SIG-M5 (cell line): ENCODE measurements around the gene SGK1.

Experiments
- DNase-seq: peaks from one replicate; lab custom pipeline; 2025; lab: John Stamatoyannopoulos, UW

The SGK1 gene

DNA sequence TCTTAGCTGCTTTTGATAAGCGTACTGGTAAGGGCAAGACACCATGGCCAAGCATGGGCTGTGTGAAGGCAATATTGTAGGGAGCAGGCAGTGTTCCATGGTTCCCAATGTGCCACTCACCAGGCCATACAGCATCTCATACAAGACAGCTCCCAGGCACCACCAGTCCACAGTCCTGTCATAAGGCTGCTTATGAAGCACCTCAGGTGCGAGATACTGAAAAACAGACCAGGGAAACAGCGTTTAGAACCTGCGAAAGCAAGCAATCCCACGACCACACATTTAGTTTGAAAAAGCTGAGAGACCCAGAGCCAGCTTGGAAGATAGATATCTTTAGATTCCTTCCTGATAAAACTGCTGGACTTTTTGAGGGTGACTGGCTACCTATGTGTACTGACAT lies 146.4 kb downstream of the SGK1 start:
- DNase-seq: no peak

DNA sequence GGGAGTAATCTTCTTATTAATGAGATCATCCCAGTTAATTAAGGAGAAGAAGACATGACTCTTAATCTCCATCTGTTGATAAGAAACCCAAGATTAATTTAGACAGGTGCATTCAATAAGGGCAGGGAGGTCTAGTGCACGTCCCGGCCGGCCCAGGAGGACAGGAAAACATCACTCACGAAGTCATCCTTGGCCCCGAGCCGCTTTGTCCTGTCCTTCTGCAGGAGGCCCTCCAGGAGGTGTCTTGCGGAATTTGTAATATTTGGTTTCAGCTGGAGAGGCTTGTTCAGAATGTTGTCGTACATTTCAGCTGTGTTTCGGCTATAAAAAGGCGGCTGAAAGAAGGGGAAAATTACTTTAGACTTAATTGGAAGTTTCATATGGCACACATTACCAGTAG lies 147.1 kb downstream of the SGK1 start:
- no peak for DNase-seq

DNA sequence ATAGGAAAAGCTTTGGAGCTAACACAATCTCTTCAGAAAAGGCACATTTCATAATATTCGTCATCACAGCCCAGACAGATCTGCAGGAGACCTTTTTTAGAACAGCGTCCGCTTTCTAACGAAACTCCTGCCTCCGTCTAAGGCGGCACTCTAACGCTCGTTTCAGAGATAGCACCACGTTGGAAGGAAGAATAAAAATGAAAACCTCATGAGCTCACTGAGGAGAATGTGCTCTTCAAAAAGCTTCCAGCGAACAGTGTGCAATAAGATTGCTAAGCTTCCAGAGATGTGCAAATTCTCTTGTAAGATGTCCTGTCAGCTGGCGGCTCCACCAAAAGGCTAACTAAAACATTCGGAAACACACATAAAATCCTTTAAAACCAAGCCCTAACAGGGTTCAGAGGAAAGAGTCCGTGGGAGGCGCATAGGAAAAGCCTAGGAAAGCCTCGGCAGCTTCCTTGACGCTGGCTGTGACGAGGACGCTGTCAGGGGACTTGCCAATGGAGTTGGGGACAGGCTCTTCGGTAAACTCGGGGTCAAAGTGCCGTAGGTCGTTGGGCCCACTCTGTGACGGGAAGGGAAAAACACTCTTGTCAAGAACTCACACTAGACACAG lies 147.9 kb downstream of the SGK1 start:
- no peak for DNase-seq

DNA sequence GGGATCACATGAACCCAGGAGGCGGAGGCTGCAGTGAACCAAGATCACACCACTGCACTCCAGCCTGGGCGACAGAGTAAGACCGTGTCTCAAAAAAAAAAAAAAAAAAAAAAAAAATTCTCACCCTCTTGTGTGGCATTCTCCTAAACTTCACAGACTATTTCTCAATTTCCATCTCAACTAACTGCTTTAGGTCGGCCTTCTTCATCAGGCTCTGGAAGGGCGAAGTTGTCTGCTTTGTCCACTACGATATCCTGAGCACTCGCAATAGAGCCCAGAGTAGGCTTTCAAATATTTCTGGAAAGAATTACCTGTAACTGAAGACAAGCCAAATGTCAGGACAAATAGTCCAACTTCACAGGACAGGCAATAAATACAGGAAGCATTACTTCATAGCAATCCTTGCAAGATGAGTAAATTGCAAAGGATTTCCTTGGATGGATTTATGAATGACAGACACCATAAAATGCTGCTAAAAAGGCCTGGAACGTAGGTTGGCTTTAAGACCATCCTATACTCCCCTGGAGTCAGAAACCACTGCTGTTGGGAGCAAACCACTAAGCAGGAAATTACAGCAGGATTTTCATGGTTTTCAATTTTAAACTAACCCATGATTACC lies 149.2 kb downstream of the SGK1 start:
- DNase-seq: no peak

DNA sequence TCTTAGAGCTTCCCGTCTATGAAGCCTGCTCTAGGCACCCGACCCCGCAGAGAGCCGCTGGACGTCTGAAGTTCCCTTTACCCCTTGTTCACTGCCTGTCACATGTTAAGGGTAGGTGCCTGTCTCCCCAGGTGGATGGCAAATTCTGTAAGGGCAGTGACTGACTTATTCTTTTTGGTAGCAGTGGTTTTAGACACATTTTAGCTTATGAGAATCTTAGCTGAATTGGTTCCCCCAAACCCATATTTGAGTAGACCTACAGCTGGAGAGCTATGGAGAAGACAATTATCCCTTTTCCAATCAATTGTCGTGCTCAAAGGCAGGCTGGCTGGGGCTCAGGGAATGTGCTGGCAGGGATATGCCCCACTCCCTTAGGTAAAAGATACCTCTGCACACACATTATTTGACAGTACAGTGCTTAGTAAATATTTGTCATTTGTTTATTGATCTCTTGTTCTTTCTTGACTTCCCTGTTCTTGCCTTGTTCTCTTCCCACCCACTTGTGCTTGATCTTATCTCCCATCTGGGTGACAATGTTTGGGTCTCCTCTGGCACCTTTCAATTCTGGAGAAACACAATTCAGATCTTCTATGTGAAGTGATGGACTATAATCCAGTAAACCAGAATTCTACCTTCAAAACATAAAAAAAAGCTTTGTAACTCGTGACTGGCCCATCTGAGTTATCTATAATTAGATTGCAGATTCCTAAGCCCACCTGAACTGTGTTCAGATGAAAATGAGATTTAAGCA lies 151.2 kb downstream of the SGK1 start:
- DNase-seq: no peak

DNA sequence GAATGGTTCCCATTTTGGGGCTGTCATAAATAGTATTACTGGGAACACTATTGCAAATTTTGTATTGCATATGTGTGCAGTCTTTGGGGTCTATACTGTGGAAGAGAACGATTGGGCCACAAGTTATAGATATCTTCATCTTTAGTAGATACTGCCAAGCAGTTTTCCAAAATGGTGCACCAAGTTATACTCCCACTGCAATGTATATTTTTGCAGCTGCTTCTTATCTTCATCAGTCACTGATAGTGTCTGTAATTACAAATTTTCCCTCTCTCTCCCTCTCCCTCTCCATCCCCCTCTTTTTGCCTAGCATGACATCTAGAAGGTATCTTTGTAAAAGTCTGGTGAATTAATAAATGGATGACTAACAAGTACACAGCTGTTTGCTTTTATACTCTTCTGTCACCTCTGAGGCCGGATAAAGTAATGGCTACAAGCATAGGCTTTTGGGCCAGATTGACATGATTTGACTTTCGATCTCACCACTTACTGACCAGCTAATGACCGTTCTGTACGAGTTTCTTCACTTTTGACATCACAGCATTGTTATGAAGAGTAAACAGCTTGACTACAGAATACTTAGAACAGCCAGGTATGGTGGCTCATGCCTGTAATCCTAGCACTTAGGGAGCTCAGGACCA lies 152.2 kb downstream of the SGK1 start:
- no peak for DNase-seq

DNA sequence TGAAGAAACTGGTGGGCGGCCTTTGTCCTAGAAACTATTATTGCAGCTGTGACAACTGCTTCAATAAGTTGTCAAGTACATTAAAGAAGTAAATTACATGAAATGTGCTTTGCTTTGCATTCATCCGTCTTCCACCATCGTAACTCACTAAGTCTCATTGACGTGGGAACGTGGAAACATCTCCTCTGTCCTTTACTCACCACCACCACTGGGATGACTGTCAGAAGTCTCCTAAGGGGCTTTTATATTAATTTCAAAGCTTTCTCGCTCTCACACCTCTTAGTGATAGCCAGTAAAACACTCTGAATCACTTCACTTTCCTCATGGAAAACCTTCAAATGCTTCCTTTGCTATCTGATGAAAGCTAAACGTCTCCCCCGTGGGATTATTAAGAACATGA lies 153.6 kb downstream of the SGK1 start:
- no peak for DNase-seq

DNA sequence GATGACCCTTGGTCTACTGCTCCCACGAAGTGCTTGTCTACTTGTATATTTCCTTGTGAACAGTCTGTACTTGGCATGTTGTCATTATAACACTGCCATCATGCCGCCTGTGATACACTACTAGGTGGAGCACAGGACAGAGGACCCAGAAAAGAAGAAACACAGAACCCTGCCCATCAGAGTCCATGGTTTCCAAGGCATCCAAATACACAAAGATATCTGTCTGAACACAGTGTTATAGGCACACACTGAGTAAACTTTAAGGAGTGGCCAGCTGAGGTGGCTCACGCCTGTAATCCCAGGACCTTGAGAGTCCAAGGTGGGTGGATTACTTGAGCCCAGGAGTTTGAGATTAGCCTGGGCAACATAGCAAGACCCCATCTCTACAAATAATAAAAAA lies 155.0 kb downstream of the SGK1 start:
- no peak for DNase-seq

DNA sequence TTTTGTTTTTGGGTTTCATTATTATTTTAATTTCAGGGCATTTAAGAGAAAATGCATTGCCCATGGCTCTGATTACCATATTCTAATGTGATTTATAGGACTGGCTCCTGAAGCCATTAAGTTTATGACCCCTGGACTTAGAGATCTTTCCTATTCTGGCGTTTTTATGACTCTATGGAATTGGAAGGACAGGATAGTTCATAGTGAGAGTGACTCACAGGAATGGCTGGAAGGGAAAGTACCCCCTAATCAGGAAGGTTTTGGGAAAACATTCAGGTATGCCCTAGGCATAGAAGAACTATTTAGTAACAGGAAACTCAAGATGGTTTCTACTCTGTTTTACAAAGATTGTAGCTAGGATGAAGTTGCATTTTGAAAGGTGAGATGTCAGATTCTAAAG lies 156.9 kb downstream of the SGK1 start:
- no peak for DNase-seq

DNA sequence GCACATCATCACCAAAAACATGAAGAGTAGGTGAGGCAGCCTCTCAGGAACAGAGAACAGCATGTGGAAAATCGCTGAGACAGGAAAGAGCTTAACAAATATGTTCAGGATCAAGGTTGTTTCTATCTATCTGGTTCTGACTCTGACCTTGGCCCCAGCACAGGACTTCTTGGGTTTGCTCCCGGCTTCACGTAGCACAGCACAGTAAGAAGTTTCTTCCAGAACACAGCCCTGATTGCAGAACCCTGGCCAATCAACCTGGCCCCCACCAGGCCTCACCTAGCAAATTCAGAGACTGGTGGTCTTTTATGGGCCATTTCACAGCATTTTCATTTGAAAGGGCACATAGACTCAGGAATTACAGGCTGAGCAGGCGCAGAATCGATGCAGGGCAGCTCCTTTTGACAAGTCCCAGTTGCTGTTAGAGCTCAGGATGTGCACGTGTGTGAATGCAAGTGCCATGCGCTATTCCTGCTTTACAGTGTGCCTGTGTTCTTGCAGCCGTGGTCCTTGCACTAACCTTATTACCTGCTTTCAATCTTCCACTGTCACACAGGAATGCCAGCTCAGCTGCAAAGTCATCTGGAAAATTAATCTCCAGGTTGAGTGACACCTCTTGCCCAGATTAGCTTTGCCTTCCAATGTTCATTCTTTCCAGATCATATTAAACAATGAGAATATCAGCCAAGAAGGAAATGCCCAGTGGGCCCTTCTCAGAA lies 165.0 kb downstream of the SGK1 start:
- DNase-seq: no peak

DNA sequence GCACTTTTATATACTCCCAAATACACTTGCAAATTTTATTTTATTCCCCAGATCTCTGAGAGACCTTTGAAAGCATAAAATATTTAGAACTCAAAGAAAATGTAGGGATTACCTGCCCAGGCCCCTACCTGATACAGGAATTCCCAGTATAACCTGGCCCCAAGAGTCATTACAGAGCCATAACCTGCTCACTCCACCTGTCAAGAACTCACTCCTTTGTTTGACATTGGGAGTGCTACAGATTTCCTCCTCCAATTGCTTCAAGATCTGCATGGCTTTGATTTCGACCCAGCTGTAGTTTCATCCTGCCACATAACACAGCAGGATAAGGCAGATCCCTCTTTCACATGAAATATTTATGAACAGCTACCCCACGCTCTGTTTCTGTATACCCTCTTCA lies 169.3 kb downstream of the SGK1 start:
- DNase-seq: no peak

DNA sequence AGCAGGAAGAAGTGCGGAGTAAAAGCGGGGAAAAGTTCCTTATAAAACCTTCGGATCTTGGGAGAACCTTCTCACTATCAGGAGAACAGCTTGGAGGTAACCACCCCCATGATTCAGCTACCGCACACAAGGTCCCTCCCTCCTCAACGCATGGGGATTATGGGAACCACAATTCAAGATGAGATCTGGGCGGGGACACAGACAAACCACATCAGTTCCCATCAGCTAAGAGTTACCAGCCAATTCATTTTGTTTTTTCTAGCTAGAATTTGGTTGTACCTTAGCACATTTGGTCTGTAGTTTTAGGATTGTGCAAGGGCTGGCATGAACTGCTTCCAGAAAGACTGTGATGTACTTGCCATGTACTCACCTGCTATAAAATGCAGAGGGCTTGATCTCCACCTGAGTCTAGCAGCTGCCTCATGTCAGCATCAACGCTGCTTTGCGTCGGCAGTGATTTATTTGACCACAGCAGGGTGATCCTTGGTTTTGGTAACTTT lies 170.8 kb downstream of the SGK1 start:
- no peak for DNase-seq

DNA sequence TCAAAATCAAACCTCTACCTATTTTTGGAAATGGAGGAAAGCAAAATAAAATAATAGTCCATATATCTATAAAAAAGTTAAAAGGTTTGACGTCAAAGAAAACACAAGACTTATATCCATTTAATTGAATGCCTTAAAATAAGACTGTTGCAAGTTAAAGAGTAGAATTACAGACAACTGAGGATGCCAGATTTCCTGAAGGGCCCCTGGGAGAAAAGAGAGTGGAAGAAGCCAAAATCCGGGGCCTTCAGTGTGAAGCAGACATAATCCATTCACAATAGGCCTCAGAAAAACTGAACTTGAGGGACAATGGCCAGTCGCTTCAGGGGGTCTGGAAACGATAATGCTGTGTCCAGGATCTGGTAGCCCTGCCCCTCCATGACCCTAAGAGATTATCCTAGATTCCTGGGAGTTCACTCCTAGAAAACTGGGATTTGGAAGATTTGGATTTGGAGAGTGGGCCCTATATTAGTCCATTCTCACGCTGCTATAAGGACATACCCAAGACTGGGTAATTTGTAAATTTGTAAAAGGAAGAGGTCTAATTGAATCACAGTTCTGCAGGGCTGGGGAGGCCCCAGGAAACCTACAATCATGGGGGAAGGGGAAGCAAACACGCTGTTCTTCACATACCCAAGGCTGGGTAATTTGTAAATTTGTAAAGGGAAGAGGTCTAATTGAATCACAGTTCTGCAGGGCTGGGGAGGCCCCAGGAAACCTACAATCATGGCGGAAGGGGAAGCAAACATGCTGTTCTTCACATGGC lies 171.5 kb downstream of the SGK1 start:
- DNase-seq: no peak

DNA sequence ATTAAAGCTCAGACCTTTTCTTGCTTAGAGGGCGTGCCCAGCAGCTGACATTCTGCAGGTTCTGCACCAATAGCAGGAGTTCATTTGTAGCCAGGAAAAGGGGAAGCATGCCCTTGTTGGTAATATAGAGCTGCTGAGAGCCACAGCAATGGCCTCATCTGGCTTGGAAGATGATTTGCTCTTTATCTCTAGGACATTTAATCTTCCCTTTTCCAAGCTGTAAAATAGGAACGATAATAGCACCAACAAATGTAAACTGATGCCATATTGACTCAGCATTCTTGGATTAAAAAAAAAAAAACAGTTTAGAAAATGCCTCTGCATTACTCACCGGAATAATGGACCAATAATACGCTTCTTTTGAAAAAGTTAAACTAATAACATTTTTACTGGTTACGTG lies 172.1 kb downstream of the SGK1 start:
- DNase-seq: no peak

DNA sequence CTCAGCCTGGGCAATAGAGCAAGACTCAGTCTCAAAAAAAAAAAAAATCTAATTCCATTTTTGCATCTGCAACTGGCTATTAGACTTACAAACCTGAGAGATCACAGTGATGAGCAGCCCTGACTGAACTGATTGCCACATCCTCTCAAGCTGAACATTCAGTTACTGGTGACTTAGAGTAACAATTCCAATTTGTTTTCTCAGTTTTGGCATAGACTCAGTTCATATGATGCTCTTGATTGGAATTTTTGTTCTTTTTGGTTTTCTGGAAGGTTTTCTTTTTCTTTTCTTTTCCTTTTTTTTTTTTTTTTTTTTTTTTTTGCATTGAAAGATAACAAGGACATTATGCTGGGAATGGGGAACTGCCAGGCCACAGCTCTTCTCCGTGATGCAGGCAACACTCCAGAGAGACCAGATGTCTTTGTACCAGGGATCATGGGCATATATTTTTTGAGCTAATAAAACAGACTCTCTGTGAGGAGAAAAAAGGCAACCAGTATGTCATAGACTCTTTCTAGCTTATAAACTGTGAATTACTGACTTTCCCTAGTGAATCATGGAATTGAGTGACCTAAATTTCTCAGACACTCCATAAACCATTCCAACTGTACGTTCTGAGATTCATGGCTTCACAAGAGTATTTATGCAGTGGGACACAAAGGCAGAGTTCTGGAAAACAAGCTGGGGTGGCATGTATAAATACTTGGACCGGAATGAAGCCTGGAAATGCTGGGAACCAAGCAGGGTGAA lies 179.5 kb downstream of the SGK1 start:
- no peak for DNase-seq

DNA sequence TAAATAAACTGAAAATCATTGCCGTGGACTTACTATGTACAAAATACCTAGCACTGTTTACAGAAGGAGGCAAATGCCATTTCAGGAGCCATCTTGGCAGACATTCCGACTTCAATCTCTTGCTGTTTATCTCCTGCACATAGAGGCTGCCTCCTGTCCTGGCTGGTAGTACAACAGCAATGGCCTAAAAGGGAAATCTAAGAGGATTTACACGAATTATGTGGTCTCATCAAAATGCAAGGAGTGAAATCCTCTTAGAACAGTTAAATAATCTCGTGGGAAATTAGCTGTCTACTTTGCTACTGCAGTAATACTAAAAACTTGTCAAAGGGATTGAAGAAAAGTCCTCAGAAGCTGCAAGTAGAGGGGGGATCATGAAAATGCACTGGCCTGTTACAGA lies 183.3 kb downstream of the SGK1 start:
- no peak for DNase-seq

DNA sequence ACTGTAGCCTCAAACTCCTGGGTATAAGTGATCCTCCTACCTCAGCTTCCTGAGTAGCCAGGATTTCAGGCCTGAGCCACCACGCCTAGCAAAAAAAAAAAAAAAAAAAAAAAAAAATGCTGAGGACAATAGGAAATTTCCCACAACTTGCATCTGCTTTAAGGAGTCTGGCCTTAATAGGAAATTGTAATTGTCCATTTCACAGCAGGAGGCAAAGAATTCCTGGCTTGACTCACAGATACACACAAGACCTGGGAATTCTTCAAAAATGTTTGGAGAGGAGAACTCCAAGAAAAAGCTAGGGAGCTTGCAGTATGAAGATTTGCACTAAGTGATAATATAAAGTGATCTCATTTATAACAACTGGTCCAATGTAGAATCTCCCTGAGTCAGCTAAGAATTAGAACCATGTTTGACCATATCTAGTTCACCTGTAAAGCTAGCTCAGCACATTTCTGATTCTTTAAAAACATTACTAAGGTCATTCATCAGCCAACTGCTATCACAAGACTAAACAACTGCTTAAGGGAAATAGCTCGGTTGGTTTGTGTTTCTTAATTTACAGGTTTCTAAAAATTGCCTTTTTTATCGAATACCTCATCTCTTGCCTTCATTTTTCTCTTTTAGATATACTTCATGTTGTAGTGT lies 185.3 kb downstream of the SGK1 start:
- DNase-seq: no peak

DNA sequence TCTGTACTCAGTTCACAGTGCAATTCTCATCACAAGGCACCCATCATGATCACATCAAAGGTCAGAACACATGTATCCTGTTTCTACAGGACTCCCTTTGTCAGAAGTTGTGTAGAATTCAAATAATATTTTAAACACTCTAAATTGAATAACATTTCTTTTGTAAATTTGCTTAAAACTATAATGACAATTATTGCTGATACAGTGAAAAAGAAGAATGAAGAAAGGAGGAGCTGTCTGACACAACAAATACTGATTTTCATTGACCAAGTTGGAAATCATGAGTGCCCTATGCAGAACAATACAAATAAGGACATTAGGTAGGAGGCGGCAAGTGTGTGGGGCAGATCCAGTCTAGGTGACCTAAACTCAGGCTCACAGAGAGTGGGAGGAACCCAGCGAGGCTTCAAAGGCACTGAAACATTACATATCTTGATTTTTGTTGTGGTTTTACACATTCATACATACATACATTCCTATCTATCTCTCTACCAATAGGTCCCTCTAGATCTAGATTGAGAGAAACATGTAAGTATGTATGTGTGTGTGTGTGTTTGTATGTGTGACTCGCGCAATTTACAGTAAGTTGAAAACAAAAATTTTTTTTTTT lies 186.3 kb downstream of the SGK1 start:
- DNase-seq: no peak

DNA sequence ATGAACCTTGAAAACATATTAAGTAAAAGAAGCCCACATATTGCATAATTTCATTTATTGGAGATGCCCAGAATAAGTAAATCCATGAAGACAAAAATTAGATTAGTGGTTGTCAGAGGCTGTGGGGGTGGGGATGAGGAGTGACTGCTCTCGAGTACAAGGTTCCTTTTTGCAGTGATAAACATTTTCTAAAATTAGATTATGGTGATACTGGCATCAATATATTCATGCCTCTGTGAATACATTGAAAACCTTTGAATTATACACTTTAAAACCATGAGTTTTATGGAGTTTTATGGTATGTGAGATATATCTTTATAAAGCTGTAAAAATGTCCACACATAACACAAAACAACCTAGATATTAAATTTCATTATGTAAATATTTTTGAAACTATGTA lies 189.8 kb downstream of the SGK1 start:
- no peak for DNase-seq

DNA sequence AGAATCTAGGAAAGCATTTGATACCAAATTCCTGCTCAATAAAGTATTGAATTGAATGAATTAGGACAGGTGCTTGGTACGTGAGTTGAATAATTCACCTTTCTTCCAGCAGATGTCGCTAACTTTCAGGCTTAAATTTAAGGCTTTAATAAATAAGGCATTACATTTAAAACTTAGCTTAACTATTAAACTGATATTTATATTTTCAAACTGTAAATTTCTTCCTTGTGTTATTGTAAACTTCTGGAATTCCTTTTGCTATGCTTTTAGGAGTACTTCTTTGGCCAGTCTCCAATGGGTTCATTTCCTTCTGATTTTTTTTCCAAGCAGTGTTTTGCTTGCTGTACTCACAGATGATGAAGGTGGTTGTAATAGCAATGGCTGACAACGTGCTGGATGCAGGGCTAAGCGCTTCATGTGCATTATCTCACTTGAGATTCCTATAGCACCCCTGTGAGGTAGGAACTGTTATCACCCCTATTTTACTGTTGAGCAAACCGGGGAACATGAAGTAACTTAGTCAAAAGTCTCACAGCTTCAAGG lies 194.2 kb downstream of the SGK1 start:
- DNase-seq: no peak
